ENCODE measurements around the gene SH2D5. TPM values are rescaled to one million over a fixed set of nuclear protein-coding genes. Genes with fewer than 3 reads are reported as not detected.
"Not testable (repeated sequence)": the region's sequence is repeated elsewhere in the genome, so short reads cannot be mapped to it uniquely, and the experiment has no call there.

Gene SH2D5
- polyA plus RNA-seq, 6 donors from 2014 or later = not detected

DNA sequence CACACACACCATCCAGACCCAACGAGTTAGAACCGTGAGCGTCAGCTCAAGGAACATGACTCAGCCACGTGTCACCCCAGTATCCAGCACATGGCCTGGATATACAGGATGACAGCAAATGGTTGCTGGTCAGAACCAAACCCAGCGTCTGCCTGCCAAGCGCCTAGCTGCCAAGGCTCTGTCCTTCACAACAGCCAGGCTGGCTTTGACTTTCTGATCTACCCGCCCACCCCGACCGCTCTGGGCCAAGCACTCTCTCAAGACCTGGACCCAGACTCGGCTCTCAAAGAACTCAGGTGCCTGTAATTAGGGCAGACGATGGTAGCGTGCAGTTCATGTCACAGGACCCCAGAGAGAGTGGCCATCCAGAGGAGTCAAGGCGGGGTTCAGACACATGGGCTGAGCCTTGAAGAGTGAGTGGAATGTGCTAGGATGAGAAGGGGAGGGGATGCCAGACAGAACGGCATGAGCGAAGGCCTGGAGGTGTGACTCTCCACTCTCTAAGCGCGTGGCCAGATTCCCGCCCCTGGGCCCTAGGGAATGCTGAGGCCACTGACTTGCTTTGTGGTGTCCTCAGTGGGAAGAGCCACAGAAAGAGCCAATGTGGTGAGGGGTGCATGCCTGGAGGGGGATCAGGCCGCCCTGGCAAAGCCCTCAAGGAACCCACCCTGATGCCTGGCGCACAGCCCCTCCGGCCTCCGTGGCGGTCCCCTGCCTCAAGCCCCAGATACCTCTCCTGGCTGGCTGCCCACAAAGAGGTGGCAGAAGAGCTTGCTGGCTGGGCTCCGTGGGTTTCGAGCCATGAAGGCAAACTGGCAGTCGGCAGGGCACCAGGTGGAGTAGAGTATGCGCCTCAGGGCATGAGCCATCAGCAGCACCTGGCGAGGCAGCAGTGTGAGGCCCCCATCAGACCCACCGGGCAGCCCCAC lies 7.0 kb downstream of the SH2D5 start:
- Mint-ChIP-seq H3K4me1 (peaks cover 3 to 9% (median 8%) of the 10 kb centered on the region in 3 donors), H3K36me3 (no peaks in the 10 kb centered on the region), H3K9me3 (no peaks in the 10 kb centered on the region), H3K27me3 (peaks cover 13 to 46% (median 36%) of the 10 kb centered on the region in 3 donors), H3K27ac (no peak overlapping the region), H3K4me3 (no peak overlapping the region)
- DNase-seq = no peak
- ATAC-seq (ENCODE audit: low read depth in 2 of 2) = no peak

DNA sequence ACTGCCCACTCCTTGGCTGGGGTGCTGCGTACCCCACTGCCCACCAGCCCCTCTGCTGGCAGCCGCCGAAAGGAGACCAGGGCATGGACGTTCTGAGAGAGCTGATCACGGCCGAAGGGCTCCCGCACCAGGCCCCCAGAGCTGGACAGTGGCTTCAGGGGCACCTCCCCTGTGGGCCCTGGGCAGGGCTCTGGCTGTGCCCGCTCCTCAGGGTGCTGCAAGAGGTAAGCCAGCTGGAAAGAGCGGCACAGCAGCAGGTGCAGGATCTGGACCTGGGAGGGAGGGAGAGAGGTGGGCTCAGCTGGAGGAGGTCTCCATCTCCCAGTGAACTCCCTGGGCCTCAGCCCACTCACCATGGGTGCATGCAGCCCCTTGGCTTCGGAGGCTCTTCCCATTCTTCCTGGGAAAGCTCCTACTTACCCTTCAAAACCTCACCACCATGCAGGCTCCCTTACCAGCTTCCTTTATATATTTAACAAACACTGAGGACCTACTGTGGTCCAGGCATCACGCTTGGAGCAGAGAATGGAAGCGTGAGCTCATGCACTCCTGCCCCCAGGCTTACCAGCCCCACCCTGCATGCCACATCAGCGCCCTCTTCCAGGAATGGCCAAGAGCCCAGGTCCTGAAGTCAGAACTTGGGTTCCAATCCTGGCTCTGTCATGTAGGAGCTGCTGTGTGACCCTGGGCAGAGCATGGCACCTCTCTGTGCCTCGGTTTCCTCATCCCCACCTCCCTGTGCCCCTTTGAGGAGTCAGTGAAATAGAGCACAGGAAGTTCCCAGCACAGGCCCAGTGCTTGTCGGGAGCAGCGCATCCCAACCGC lies 7.9 kb downstream of the SH2D5 start:
- Mint-ChIP-seq H3K36me3 (no peaks in the 10 kb centered on the region), H3K9me3 (no peaks in the 10 kb centered on the region)

DNA sequence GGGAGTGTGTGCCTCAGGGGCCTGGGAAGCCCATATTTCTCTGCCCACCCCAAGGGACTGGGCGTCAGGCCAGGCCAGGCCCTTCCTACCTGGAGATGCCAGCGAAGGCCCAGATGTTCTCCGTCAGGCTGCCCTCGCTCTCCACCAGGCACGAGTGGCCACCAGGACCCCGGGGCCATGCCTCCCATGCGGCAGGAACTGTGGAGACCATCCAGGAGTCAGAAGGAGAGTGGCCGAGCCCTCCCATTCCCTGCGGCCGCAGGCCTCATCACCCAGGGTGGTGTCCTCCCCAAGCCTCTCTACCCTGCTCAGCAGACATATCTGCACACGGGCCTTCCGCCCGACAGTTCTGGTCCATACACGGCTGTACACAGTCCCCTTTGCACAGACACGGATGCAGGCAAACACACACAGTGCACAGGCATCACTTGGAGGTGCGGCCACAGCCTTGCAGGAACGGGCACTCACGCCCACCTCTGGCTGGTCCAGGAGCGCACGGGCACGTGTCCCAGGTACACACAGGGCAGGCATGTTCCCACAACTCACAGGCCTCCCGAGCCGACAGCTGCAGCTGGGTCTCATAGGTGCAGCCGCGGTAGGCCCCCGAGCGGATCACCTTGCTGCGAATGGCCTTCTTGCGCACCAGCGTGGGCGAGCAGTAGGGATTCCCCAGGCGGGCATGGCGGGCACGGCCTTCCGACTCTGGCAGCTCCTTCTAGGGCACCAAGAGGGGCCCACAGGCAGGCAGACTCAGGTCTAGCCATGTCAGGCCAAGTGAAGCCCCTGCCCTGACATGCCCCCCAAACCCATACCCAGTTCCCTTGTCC lies 8.8 kb downstream of the SH2D5 start:
- H3K36me3 Mint-ChIP-seq = no peaks in the 10 kb centered on the region
- no peak overlapping the region for H3K4me3 Mint-ChIP-seq
- ATAC-seq (ENCODE audit: low read depth in 2 of 2) (no peak), DNase-seq (no peak)
- peaks cover 10 to 36% (median 23%) of the 10 kb centered on the region in 3 donors for H3K27me3 Mint-ChIP-seq
- H3K4me1 Mint-ChIP-seq = peaks cover 2 to 5% (median 3%) of the 10 kb centered on the region in 3 donors
- H3K9me3 Mint-ChIP-seq = no peaks in the 10 kb centered on the region
- H3K27ac Mint-ChIP-seq = no peak overlapping the region

More for the DNA sequence above, 7.9 kb downstream of the SH2D5 start:
- H3K27ac Mint-ChIP-seq = no peak overlapping the region
- ATAC-seq (ENCODE audit: low read depth in 2 of 2) (no peak), DNase-seq (no peak)
- H3K27me3 Mint-ChIP-seq = peaks cover 10 to 38% (median 27%) of the 10 kb centered on the region in 3 donors
- peaks cover 0 to 4% (median 0%) of the 10 kb centered on the region in 3 donors for H3K4me1 Mint-ChIP-seq
- no peak overlapping the region for H3K4me3 Mint-ChIP-seq

DNA sequence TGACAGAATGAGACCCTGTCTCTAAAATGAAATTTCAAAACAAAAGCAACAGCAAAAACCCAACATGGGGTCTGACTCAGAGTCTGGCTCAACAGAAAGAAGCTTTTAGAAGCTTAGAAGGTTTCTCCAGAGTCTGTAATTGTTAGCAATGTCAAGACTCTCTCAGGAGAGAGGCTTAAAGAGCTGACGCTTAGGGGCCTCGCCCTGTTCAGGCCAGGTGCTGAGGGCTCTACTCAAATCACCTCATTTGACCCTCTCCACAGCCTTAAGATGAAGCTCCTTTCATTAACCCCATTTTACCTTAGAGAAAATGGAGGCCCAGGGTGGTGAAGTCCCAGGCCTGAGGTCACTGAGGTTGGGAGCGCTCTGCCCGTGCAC lies 9.4 kb downstream of the SH2D5 start:
- DNase-seq (no peak), ATAC-seq (ENCODE audit: low read depth in 2 of 2) (no peak)
- Mint-ChIP-seq H3K27ac (no peak overlapping the region), H3K4me3 (no peak overlapping the region), H3K36me3 (no peaks in the 10 kb centered on the region), H3K9me3 (no peaks in the 10 kb centered on the region), H3K27me3 (peaks cover 5 to 36% (median 21%) of the 10 kb centered on the region in 3 donors), H3K4me1 (peaks cover 6 to 7% (median 6%) of the 10 kb centered on the region in 3 donors)

DNA sequence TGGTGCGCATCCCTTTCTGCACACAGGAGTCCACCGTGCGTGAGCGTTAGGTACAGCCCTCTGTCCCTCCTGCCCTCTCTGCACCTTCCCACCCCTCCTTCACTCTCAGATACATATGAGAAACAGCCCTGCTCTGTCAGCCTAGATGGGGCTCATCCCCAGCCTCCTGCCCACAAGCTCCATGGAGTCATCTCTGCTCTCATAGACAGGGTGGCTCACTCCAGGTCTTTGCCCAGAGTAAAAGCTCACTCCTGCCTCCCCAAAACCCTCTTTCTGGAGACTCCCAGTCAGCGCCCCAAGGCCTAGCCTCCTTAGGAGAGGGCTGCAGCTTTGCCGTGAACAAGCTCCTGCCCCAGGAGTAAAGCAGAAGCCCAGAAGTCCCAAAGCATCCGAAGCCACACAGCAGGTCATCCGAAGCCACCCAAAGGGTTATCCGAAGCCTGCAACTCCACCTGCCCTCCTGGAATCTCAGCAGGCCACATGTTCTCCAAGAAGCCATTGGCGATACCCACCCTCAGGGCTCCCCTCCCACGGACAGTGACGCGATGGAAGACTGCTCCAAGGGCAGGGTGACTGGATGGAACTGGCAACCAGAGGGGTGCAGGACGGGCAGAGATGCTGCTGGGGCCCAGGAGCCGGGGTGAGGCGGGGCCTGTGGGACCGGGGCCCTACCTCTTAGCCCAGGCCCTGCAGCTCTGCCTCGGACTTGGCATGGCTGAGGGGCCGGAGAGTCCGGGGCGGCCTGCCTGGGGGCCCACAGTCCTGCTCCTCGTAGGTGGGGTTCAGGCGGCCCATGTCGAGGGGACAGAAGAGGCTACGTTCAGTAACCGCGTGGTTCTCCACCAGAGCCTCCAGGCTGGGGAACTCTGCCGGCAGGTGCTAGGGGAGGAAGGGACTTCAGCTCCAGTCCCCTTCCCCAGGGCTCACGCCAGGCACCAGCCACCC lies 11.1 kb downstream of the SH2D5 start:
- peak overlapping the region in 2 of 8 donors; percentile 24 to 41 for H3K4me3 Mint-ChIP-seq
- no peaks in the 10 kb centered on the region for H3K36me3 Mint-ChIP-seq
- ATAC-seq (ENCODE audit: low read depth in 2 of 2) (no peak), DNase-seq (no peak)
- peaks cover 4 to 14% (median 13%) of the 10 kb centered on the region in 3 donors for H3K4me1 Mint-ChIP-seq
- H3K27me3 Mint-ChIP-seq = peaks cover 10 to 45% (median 22%) of the 10 kb centered on the region in 3 donors
- H3K9me3 Mint-ChIP-seq = no peaks in the 10 kb centered on the region
- no peak overlapping the region for H3K27ac Mint-ChIP-seq

DNA sequence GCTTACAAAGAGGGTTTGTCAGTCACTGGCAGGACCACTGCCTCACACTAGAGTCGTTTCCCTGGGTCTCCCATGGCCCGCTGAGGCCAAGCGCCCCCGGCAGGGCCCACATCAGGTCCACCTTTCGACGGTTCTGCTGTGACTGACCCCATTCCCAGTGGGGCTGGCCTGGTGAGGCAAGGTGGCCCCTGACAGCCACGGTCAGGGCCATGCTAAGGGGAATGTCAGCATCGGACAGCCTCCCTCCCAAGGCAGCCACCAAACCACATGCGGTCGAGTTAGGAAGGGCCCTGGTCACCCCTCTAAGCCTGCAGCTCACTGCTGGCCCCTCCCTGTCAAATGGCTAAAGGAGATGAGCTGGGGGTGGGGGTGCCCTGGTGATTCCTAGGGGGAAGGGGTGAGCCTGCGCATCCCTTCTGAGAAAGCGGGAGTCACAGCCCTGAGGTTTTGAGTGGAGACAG lies 11.8 kb downstream of the SH2D5 start:
- peaks cover 16 to 45% (median 29%) of the 10 kb centered on the region in 3 donors for H3K27me3 Mint-ChIP-seq
- H3K27ac Mint-ChIP-seq = no peak overlapping the region
- H3K4me3 Mint-ChIP-seq = no peak overlapping the region
- H3K36me3 Mint-ChIP-seq = no peaks in the 10 kb centered on the region
- no peaks in the 10 kb centered on the region for H3K9me3 Mint-ChIP-seq
- no peak for DNase-seq
- ATAC-seq (ENCODE audit: low read depth in 2 of 2) = no peak
- peaks cover 7 to 16% (median 16%) of the 10 kb centered on the region in 3 donors for H3K4me1 Mint-ChIP-seq

DNA sequence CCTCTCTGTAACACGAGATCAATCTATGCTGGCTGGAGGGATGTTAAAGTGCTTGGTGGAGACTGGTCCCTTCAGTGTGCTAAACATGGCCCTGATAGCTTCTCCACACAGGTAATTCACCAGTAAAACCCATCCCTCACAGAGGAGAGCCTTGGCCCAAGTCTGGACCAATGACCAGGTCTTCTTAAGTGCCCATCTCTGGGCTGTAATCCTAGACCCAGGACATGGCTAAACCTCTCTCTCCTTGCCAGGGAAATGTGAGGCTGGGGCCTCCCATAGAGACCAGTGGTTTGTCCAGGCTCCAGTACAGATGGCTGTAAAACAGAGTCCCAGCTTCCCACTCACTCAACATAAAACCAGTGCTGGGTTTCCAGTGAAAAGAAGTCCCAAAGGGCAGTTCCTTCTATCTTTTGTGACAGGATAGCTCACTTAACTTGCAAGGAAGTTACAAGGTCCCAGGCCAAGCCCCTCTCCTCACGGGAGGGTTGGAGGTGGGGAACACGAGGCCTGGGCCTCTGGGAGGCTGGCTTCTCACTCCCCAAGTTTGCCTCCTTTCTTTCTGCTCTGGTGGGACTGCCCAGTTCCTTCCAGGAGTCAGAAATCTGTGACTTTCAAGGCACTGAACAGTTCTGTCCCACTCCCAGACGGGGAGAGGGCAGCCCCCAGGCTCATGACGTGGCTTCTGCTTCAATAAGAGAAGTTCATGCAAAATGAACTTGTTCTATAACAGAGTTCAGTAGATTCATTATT lies 12.5 kb downstream of the SH2D5 start:
- ATAC-seq (ENCODE audit: low read depth in 2 of 2) (no peak), DNase-seq (no peak)
- Mint-ChIP-seq H3K27ac (no peak overlapping the region), H3K9me3 (no peaks in the 10 kb centered on the region), H3K36me3 (no peaks in the 10 kb centered on the region), H3K27me3 (peaks cover 22 to 52% (median 35%) of the 10 kb centered on the region in 3 donors), H3K4me1 (peaks cover 7 to 16% (median 16%) of the 10 kb centered on the region in 3 donors), H3K4me3 (peak overlapping the region in 3 of 8 donors; percentile 16 to 72 (median 50))

DNA sequence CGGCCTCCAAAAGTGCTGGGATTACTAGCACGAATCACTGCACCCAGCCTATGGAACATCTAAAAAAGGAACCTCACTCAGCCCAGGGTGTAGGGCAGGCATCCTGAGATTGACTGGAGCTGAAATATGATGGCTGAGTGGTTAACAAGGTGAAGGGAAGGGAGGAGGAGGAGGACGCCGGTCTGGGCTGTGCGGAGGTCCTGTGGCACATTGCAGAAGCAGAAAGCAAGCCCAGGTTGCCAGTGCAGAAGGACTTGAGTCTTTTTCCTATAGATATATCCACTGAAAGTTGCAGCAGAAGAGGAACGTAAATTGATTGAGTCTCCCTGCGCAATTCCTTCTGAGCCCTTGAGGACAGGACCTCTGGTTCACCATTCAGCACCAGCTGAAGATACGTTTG lies 13.2 kb downstream of the SH2D5 start:
- Mint-ChIP-seq H3K27ac (peak overlapping the region in 2 of 6 donors; percentile 67 to 70), H3K36me3 (no peaks in the 10 kb centered on the region), H3K4me3 (peak overlapping the region in 6 of 8 donors; percentile 16 to 79 (median 70)), H3K27me3 (peaks cover 26 to 56% (median 39%) of the 10 kb centered on the region in 3 donors), H3K4me1 (peaks cover 7 to 16% (median 16%) of the 10 kb centered on the region in 3 donors), H3K9me3 (no peaks in the 10 kb centered on the region)
- ATAC-seq (ENCODE audit: low read depth in 2 of 2) = no peak
- no peak for DNase-seq

DNA sequence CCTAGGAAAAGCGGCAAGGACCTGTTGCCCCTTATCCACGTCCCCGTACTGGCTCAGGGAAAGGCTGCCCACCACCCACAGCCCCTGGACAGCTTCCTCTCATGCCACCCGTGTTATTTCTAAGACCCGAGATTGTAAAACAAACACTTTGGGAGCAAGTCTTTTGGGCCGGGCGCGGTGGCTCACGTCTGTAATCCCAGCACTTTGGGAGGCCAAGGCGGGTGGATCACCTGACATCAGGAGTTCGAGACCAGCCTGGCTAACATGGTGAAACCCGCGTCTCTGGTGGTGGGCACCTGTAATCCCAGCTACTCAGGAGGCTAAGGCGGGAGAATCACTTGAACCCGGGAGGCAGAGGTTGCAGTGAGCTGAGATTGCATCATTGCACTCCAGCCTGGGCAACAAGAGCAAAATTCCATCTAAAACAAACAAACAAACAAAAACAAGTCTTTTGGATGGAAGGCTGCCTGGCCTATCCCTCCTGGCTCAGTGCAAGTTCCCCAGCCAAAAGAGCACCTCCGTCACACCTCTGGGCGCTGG lies 14.1 kb downstream of the SH2D5 start:
- Mint-ChIP-seq H3K27ac (peak overlapping the region; percentile 44 to 89 (median 74)), H3K27me3 (peaks cover 26 to 60% (median 41%) of the 10 kb centered on the region in 3 donors), H3K4me1 (peaks cover 7 to 16% (median 16%) of the 10 kb centered on the region in 3 donors), H3K4me3 (peak overlapping the region; percentile 50 to 87 (median 78))
- not testable (repeated sequence) for ATAC-seq (ENCODE audit: low read depth in 2 of 2); H3K36me3 Mint-ChIP-seq; H3K9me3 Mint-ChIP-seq; DNase-seq

DNA sequence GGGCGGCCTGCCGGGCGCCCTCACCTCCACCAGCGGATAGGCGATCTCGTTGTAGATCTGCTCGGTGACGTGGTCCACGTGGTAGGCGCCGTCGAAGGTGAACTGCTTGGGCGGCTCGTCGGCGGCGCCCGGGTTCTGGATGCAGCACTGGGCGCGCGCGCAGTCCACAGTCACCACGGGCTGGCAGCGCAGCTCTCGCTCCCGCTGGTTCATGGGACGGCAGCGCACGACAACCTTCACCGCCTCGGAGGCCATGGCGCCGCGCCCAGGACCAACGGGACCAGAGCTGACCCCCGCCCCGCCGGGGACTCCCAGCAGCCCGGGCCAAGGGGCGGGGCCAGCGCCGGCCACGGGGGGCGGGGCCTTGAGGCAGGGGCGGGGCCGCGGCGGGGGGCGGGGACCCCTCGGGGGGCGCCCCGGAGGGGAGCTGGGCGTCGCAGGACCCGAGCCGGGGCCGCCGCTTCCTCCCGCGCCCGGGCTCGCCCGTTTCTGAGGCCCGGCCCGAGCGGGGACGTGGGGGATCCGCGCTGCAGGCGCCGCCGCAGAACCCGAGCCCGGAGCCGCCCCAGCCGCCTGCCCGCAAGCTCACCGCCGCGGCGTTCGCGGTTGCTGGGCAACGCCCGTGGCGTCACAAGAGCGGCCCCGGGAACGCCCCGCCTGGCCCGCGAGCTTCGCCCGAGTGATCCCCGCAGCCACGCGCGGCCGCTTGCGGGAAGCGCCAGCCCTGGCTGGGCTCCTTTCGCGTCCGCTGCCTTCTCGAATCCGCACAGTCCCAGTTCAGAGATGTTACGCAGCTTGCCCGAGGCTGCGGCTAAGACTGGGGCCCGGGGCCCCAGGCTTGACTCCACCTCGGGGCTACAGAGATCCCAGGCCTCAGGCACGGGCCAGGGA lies 14.8 kb downstream of the SH2D5 start, which contains the start of gene KIF17:
Gene KIF17 (minus strand): TSS at position 556 of the 891 bp plus-strand sequence. CDS start 301 bp downstream, at position 255.
- peaks cover 26 to 63% (median 44%) of the 10 kb centered on the region in 3 donors for H3K27me3 Mint-ChIP-seq
- ATAC-seq (ENCODE audit: low read depth in 2 of 2) = peak; percentile 88 to 89
- H3K27ac Mint-ChIP-seq = peak within 1 kb of the TSS; percentile 44 to 89 (median 76)
- H3K4me1 Mint-ChIP-seq = peaks cover 7 to 16% (median 16%) of the 10 kb centered on the region in 3 donors
- no peaks in the 10 kb centered on the region for H3K9me3 Mint-ChIP-seq
- H3K4me3 Mint-ChIP-seq = peak within 1 kb of the TSS; percentile 74 to 87 (median 82)
- no peaks in the 10 kb centered on the region for H3K36me3 Mint-ChIP-seq
- peak; percentile 79 for DNase-seq
